KMS-11 (cell line): ENCODE measurements around the gene OGDHL.

ENCODE experiments used
- H2AFZ ChIP-seq: fragments of 200-600 bp; sonication (generic); 2 replicates; pipeline ENCODE4 v1.6.1; 2016; ENCODE audit warnings: antibody characterized with exemption, mixed run types, low read depth
- H3K27ac ChIP-seq: fragments of 200-600 bp; sonication (generic); 2 replicates; pipeline ENCODE4 v1.6.1; 2016; ENCODE audit warnings: mild to moderate bottlenecking, mixed run types
- H3K27me3 ChIP-seq: fragments of 200-600 bp; sonication (generic); 2 replicates; pipeline ENCODE4 v1.6.1; 2017; ENCODE audit warnings: mild to moderate bottlenecking, low read depth, mixed run types, moderate library complexity; ENCODE audit not compliant: insufficient read depth
- H3K36me3 ChIP-seq: fragments of 200-600 bp; sonication (generic); 2 replicates; pipeline ENCODE4 v1.6.1; 2017; ENCODE audit warnings: mild to moderate bottlenecking, mixed run types; ENCODE audit not compliant: insufficient read depth
- H3K4me1 ChIP-seq: fragments of 200-600 bp; sonication (generic); 2 replicates; pipeline ENCODE4 v1.6.1; 2016; ENCODE audit warnings: mild to moderate bottlenecking, low read depth, mixed run types; ENCODE audit not compliant: poor library complexity, severe bottlenecking
- H3K4me2 ChIP-seq: fragments of 200-600 bp; sonication (generic); 2 replicates; pipeline ENCODE4 v1.7.0; 2016; ENCODE audit warnings: mild to moderate bottlenecking, mixed run types
- H3K4me3 ChIP-seq: fragments of 200-600 bp; sonication (generic); IDR thresholded peaks from 2 replicates; pipeline ENCODE4 v1.6.1; 2017; ENCODE audit warnings: low read depth, low read length, mixed read lengths; ENCODE audit not compliant: insufficient read depth
- H3K79me2 ChIP-seq: fragments of 200-600 bp; sonication (generic); 2 replicates; pipeline ENCODE4 v1.6.1; 2016; ENCODE audit warnings: low read depth, mixed run types; ENCODE audit not compliant: insufficient read depth
- H3K9ac ChIP-seq: fragments of 200-600 bp; sonication (generic); 2 replicates; pipeline ENCODE4 v1.6.1; 2016; ENCODE audit warnings: mild to moderate bottlenecking, mixed run types
- H4K20me1 ChIP-seq: fragments of 200-600 bp; sonication (generic); 2 replicates; pipeline ENCODE4 v1.6.1; 2016; ENCODE audit warnings: mild to moderate bottlenecking, mixed run types; ENCODE audit not compliant: insufficient read depth
- TF ChIP-seq, protein P1 (sequence below): fragments of 200-600 bp; sonication (generic); conservative IDR thresholded peaks from 2 replicates; pipeline ENCODE4 v1.6.1; 2017; ENCODE audit warnings: low read depth, mild to moderate bottlenecking, antibody characterized with exemption, low read length, moderate library complexity, mixed read lengths

The OGDHL gene

DNA sequence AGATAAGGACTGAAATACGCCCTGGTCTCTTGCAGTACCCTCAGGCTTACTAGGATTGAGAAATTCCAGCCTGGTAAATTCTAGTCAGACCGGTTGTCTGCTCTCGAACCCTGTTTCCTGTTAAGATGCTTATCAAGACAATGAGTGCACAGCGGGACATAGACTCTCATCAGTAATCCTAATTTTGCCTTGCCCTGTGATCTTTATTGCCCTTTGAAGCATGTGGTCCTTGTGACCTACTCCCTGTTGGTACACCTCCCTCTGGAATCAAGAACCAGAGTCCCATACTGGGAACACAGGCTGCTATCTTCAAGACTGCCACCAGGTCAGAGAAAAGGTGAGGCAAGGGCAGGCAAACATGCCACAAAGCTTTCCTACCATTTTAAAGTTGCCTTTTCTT lies 75.5 kb downstream of the OGDHL start:
- no peaks in the 10 kb centered on the region for H3K36me3 ChIP-seq
- H3K27ac ChIP-seq: no peak overlapping the region
- H2AFZ ChIP-seq: no peak overlapping the region
- H3K9ac ChIP-seq: no peak overlapping the region
- no peak overlapping the region for H3K4me2 ChIP-seq
- TF ChIP-seq, protein P1, sequence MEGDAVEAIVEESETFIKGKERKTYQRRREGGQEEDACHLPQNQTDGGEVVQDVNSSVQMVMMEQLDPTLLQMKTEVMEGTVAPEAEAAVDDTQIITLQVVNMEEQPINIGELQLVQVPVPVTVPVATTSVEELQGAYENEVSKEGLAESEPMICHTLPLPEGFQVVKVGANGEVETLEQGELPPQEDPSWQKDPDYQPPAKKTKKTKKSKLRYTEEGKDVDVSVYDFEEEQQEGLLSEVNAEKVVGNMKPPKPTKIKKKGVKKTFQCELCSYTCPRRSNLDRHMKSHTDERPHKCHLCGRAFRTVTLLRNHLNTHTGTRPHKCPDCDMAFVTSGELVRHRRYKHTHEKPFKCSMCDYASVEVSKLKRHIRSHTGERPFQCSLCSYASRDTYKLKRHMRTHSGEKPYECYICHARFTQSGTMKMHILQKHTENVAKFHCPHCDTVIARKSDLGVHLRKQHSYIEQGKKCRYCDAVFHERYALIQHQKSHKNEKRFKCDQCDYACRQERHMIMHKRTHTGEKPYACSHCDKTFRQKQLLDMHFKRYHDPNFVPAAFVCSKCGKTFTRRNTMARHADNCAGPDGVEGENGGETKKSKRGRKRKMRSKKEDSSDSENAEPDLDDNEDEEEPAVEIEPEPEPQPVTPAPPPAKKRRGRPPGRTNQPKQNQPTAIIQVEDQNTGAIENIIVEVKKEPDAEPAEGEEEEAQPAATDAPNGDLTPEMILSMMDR: no peak
- H4K20me1 ChIP-seq: no peaks in the 10 kb centered on the region
- no peaks in the 10 kb centered on the region for H3K79me2 ChIP-seq
- H3K4me3 ChIP-seq: no peak overlapping the region
- H3K4me1 ChIP-seq: no peaks in the 10 kb centered on the region
- H3K27me3 ChIP-seq: no peaks in the 10 kb centered on the region
